SK-N-SH (cell line): Measurements from ENCODE around the gene BORCS5. TPM values are rescaled to one million over a fixed set of nuclear protein-coding genes. Genes with fewer than 3 reads are reported as not detected.

ENCODE experiments used
- CTCF ChIA-PET: fragments of 300-600, 350-600 bp; formaldehyde crosslinking; extraction: SDS; loops from one replicate; lab custom pipeline; 2021; lab: Yijun Ruan, JAX
- POLR2A ChIA-PET: fragments of 350-600 bp; sonication (Branson Sonifier 250); formaldehyde crosslinking; extraction: SDS; loops from one replicate; lab custom pipeline; 2020; ENCODE audit warnings: antibody characterized with exemption, inconsistent platforms; lab: Yijun Ruan, JAX
- DNase-seq: peaks from one replicate; pipeline ENCODE4 v3.0.0; 2012
- H2AFZ ChIP-seq: fragments of 200-600 bp; sonication (generic); 2 replicates; pipeline ENCODE4 v1.8.1; 2016; ENCODE audit warnings: antibody characterized with exemption, mild to moderate bottlenecking, low read depth
- H3F3A ChIP-seq: fragments of 200-600 bp; sonication (generic); replicated peaks from 2 replicates; pipeline ENCODE3; 2016; ENCODE audit warnings: antibody characterized with exemption, mild to moderate bottlenecking; ENCODE audit not compliant: insufficient read depth
- H3K27ac ChIP-seq, 2 experiments: fragments of 200-500 bp in 1 of 2; fragments of 200-600 bp in 1 of 2; sonication (Bioruptor generic) in 1 of 2; sonication (generic), shearing (Covaris generic) in 1 of 2; 2 replicates each; pipeline versions ENCODE4 v1.5.1 to v1.6.1; 2014 to 2016; ENCODE audit warnings: low read depth in 2 of 2, inconsistent platforms in 1 of 2, low read length in 1 of 2, mild to moderate bottlenecking in 1 of 2, mixed read lengths in 1 of 2
- H3K27me3 ChIP-seq: fragments of 200-600 bp; sonication (generic), shearing (Covaris generic); 2 replicates; pipeline ENCODE4 v1.6.1; 2016; ENCODE audit warnings: mixed run types; ENCODE audit not compliant: insufficient read depth
- H3K36me3 ChIP-seq, 2 experiments: fragments of 200-500 bp in 1 of 2; fragments of 200-600 bp in 1 of 2; sonication (Bioruptor generic) in 1 of 2; sonication (generic) in 1 of 2; replicated peaks in 1 of 2; 2 replicates each; pipeline versions ENCODE3 to v1.5.1; 2014 to 2016; ENCODE audit warnings: low read length in 1 of 2, mild to moderate bottlenecking in 1 of 2; ENCODE audit not compliant: insufficient read depth in 2 of 2, control insufficient read depth in 1 of 2
- H3K4me1 ChIP-seq, 2 experiments: fragments of 200-500 bp in 1 of 2; fragments of 200-600 bp in 1 of 2; sonication (Bioruptor generic) in 1 of 2; sonication (generic), shearing (Covaris generic) in 1 of 2; 2 replicates each; pipeline versions ENCODE4 v1.5.1 to v1.6.1; 2014 to 2016; ENCODE audit warnings: low read depth in 1 of 2, low read length in 1 of 2, mixed run types in 1 of 2; ENCODE audit not compliant: insufficient read depth in 2 of 2, control insufficient read depth in 1 of 2
- H3K4me2 ChIP-seq: fragments of 200-600 bp; sonication (generic), shearing (Covaris generic); 2 replicates; pipeline ENCODE4 v1.6.1; 2017; ENCODE audit warnings: mixed run types
- H3K4me3 ChIP-seq, 2 experiments: fragments of 200-500 bp in 1 of 2; fragments of 200-600 bp in 1 of 2; sonication (Bioruptor generic) in 1 of 2; sonication (generic), shearing (Covaris generic) in 1 of 2; 2 replicates each; pipeline versions ENCODE4 v1.5.1 to v1.8.1; 2014 to 2016; ENCODE audit warnings: low read depth in 2 of 2, inconsistent platforms in 1 of 2, low read length in 1 of 2, mild to moderate bottlenecking in 1 of 2, mixed read lengths in 1 of 2, moderate library complexity in 1 of 2
- H3K79me2 ChIP-seq: fragments of 200-600 bp; sonication (generic); 2 replicates; pipeline ENCODE4 v1.8.1; 2017; ENCODE audit warnings: mild to moderate bottlenecking; ENCODE audit not compliant: insufficient read depth
- H3K9ac ChIP-seq: fragments of 200-600 bp; sonication (generic); 2 replicates; pipeline ENCODE4 v1.6.1; 2017; ENCODE audit warnings: mixed run types
- H3K9me2 ChIP-seq: fragments of 200-600 bp; sonication (generic); 2 replicates; pipeline ENCODE4 v1.6.1; 2017; ENCODE audit warnings: mixed run types
- H3K9me3 ChIP-seq: fragments of 200-600 bp; sonication (generic); 2 replicates; pipeline ENCODE4 v1.6.1; 2017; ENCODE audit warnings: mixed run types, mild to moderate bottlenecking, moderate library complexity
- H4K20me1 ChIP-seq: fragments of 200-600 bp; sonication (generic); 2 replicates; pipeline ENCODE4 v1.6.1; 2017; ENCODE audit warnings: mild to moderate bottlenecking, mixed run types; ENCODE audit not compliant: insufficient read depth
- ELF1 ChIP-seq: IDR thresholded peaks from 2 replicates; pipeline ENCODE4 v1.4.0; 2012
- EP300 ChIP-seq, 2 experiments: IDR thresholded peaks; 2 replicates each; pipeline versions ENCODE4 v1.4.0 to v1.6.1; 2012; ENCODE audit warnings: borderline replicate concordance in 1 of 2, low read depth in 1 of 2, low read length in 1 of 2
- FOXJ3 ChIP-seq: sonication (generic); formaldehyde crosslinking; IDR thresholded peaks from 2 replicates; pipeline ENCODE4 v1.5.1; 2020; ENCODE audit warnings: mild to moderate bottlenecking, missing genetic modification reagents
- JUND ChIP-seq: IDR thresholded peaks from 2 replicates; pipeline ENCODE4 v1.4.0; 2012
- MEF2A ChIP-seq: IDR thresholded peaks from 2 replicates; pipeline ENCODE4 v1.4.0; 2012; ENCODE audit warnings: low read depth, borderline replicate concordance
- MXI1 ChIP-seq: IDR thresholded peaks from 2 replicates; pipeline ENCODE4 v1.6.1; 2012; ENCODE audit warnings: mild to moderate bottlenecking, low read depth, low read length, improper control_type of control experiment
- NFIC ChIP-seq: IDR thresholded peaks from 2 replicates; pipeline ENCODE4 v1.4.0; 2012; ENCODE audit warnings: borderline replicate concordance
- RXRA ChIP-seq: IDR thresholded peaks from 2 replicates; pipeline ENCODE4 v1.4.0; 2012; ENCODE audit warnings: low read depth, mild to moderate bottlenecking, borderline replicate concordance
- SMC3 ChIP-seq: IDR thresholded peaks from 2 replicates; pipeline ENCODE4 v1.6.1; 2012; ENCODE audit warnings: low read depth, low read length, improper control_type of control experiment
- TCF12 ChIP-seq: IDR thresholded peaks from 2 replicates; pipeline ENCODE4 v1.4.0; 2012
- YY1 ChIP-seq: IDR thresholded peaks from 2 replicates; pipeline ENCODE4 v1.4.0; 2012; ENCODE audit warnings: low read depth, mild to moderate bottlenecking
- WGBS: methylation state at CpG from one replicate; pipeline ENCODE4 v1.1.6; 2017; ENCODE audit warnings: low lambda C conversion rate; 5-methylcytosine and 5-hydroxymethylcytosine counted together
- polyA plus RNA-seq, 3 experiments: library from polyadenylated mRNA; depleted of rRNA; stranded (reverse); fragments of >200 nt; gene quantifications; 2 replicates each; pipeline ENCODE4 v1.2.3, GENCODE V29; 2012
- TF ChIP-seq, protein P1 (sequence below): IDR thresholded peaks from 2 replicates; pipeline ENCODE4 v1.6.1; 2012; ENCODE audit warnings: mild to moderate bottlenecking, low read depth, low read length, moderate library complexity
- TF ChIP-seq, protein P2 (sequence below): IDR thresholded peaks from 2 replicates; pipeline ENCODE4; 2012
- TF ChIP-seq, protein P3 (sequence below): fragments of 200-600 bp; sonication (generic); IDR thresholded peaks from 2 replicates; pipeline ENCODE4 v1.6.1; 2017; ENCODE audit warnings: antibody characterized with exemption, mild to moderate bottlenecking, moderate library complexity
- TF ChIP-seq, protein P4 (sequence below): fragments of 150-350 bp; IDR thresholded peaks from 2 replicates; pipeline ENCODE4 v1.6.1; 2017; ENCODE audit warnings: antibody characterized with exemption, low read length, low read depth, borderline replicate concordance
- TF ChIP-seq, protein P5 (sequence below): fragments of 150-350 bp; IDR thresholded peaks from 2 replicates; pipeline ENCODE4 v1.6.1; 2016; ENCODE audit warnings: mild to moderate bottlenecking, low read depth, low read length

Gene BORCS5
- polyA plus RNA-seq, 1 of the 3 experiments (the other 2 are of a cell fraction), result 16.3 TPM

DNA sequence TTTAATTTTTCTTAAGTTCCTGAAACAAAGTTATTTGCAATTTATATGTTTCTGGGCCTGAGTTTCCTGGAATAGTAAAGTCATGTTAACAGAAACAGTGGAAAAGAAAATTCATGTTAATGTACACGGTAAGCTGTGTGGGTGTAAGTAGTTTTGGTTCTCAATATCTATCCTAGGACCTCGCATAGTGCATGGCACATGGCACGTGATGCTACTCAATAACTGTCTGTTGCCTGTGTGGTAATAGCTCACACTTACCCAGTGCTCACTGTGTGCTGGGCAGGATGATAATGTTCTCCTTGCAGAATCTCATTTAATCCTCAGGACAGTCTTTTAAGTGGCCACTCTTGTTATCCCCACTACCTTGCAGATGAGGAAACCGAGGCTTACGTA, 105.0 kb downstream of the BORCS5 start:
- TF ChIP-seq MEF2A (no peak), ELF1 (no peak), YY1 (no peak), TCF12 (no peak), JUND (no peak), EP300 (IDR thresholded peaks at IDR 0.05; ENCODE audit: borderline replicate concordance in 1 of 2, low read depth in 1 of 2, low read length in 1 of 2) (no peak), FOXJ3 (CRISPR knock-in tag) (no peak), MXI1 (no peak), NFIC (no peak), RXRA (no peak), SMC3 (no peak)
- TF ChIP-seq, protein P1, sequence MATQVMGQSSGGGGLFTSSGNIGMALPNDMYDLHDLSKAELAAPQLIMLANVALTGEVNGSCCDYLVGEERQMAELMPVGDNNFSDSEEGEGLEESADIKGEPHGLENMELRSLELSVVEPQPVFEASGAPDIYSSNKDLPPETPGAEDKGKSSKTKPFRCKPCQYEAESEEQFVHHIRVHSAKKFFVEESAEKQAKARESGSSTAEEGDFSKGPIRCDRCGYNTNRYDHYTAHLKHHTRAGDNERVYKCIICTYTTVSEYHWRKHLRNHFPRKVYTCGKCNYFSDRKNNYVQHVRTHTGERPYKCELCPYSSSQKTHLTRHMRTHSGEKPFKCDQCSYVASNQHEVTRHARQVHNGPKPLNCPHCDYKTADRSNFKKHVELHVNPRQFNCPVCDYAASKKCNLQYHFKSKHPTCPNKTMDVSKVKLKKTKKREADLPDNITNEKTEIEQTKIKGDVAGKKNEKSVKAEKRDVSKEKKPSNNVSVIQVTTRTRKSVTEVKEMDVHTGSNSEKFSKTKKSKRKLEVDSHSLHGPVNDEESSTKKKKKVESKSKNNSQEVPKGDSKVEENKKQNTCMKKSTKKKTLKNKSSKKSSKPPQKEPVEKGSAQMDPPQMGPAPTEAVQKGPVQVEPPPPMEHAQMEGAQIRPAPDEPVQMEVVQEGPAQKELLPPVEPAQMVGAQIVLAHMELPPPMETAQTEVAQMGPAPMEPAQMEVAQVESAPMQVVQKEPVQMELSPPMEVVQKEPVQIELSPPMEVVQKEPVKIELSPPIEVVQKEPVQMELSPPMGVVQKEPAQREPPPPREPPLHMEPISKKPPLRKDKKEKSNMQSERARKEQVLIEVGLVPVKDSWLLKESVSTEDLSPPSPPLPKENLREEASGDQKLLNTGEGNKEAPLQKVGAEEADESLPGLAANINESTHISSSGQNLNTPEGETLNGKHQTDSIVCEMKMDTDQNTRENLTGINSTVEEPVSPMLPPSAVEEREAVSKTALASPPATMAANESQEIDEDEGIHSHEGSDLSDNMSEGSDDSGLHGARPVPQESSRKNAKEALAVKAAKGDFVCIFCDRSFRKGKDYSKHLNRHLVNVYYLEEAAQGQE, result no peak
- TF ChIP-seq, protein P2, sequence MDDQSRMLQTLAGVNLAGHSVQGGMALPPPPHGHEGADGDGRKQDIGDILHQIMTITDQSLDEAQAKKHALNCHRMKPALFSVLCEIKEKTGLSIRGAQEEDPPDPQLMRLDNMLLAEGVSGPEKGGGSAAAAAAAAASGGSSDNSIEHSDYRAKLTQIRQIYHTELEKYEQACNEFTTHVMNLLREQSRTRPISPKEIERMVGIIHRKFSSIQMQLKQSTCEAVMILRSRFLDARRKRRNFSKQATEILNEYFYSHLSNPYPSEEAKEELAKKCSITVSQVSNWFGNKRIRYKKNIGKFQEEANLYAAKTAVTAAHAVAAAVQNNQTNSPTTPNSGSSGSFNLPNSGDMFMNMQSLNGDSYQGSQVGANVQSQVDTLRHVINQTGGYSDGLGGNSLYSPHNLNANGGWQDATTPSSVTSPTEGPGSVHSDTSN, result no peak
- TF ChIP-seq, protein P3, sequence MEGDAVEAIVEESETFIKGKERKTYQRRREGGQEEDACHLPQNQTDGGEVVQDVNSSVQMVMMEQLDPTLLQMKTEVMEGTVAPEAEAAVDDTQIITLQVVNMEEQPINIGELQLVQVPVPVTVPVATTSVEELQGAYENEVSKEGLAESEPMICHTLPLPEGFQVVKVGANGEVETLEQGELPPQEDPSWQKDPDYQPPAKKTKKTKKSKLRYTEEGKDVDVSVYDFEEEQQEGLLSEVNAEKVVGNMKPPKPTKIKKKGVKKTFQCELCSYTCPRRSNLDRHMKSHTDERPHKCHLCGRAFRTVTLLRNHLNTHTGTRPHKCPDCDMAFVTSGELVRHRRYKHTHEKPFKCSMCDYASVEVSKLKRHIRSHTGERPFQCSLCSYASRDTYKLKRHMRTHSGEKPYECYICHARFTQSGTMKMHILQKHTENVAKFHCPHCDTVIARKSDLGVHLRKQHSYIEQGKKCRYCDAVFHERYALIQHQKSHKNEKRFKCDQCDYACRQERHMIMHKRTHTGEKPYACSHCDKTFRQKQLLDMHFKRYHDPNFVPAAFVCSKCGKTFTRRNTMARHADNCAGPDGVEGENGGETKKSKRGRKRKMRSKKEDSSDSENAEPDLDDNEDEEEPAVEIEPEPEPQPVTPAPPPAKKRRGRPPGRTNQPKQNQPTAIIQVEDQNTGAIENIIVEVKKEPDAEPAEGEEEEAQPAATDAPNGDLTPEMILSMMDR, result no peak
- TF ChIP-seq, protein P4, sequence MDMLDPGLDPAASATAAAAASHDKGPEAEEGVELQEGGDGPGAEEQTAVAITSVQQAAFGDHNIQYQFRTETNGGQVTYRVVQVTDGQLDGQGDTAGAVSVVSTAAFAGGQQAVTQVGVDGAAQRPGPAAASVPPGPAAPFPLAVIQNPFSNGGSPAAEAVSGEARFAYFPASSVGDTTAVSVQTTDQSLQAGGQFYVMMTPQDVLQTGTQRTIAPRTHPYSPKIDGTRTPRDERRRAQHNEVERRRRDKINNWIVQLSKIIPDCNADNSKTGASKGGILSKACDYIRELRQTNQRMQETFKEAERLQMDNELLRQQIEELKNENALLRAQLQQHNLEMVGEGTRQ, result no peak
- TF ChIP-seq, protein P5, sequence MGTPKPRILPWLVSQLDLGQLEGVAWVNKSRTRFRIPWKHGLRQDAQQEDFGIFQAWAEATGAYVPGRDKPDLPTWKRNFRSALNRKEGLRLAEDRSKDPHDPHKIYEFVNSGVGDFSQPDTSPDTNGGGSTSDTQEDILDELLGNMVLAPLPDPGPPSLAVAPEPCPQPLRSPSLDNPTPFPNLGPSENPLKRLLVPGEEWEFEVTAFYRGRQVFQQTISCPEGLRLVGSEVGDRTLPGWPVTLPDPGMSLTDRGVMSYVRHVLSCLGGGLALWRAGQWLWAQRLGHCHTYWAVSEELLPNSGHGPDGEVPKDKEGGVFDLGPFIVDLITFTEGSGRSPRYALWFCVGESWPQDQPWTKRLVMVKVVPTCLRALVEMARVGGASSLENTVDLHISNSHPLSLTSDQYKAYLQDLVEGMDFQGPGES, result no peak
- H3K4me2 ChIP-seq, result no peak overlapping the region
- POLR2A ChIA-PET, result no interaction called here
- no peak overlapping the region for H3K4me3 ChIP-seq
- H3K79me2 ChIP-seq, result no peaks in the 10 kb centered on the region
- no peak for DNase-seq
- H3K9me3 ChIP-seq, result no peaks in the 10 kb centered on the region
- H3K4me1 ChIP-seq, result peaks cover 1 to 14% of the 10 kb centered on the region in 2 experiments; a peak in 1 of 4 replicates
- no peaks in the 10 kb centered on the region for H3K27me3 ChIP-seq
- H3K9ac ChIP-seq, result no peak overlapping the region
- no peak overlapping the region for H3K27ac ChIP-seq
- CTCF ChIA-PET, result interaction anchor here (0.9 to 1.1 kb wide), 3 partner anchors 11 to 85 kb away, joined by 3 to 4 read pairs (median 3); no protein-coding TSS in a partner anchor
- 89% methylated on average over 5 of the region's 5 CpGs for WGBS
- no peaks in the 10 kb centered on the region for H4K20me1 ChIP-seq
- no peaks in the 10 kb centered on the region for H3K36me3 ChIP-seq
- no peaks in the 10 kb centered on the region for H3F3A ChIP-seq
- no peak overlapping the region for H2AFZ ChIP-seq
- no peaks in the 10 kb centered on the region for H3K9me2 ChIP-seq
